ENCODE measurements around the gene SOX9. TPM values are rescaled to one million over a fixed set of nuclear protein-coding genes. Genes with fewer than 3 reads are reported as not detected.

The SOX9 gene
- total RNA-seq, 1 experiment from 2014 or later: 119 TPM

DNA sequence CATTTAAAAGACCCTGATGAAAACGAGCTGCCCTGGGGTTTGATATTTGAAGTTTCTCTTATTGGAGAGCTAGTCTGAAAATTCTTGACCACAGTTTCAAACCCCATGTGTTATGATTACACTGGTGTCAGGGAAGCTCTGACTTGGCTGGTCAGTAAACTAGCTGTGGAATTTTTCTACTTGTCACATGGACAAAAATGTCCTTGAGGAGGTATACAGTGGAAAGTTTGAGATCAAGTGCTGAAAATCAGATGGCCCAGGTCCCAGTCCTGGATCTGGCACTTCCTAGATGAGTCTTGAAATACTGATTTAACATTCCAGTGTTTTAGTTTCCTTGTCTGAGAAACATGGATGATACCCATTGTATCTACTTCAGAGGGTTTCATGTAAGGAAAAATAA lies 30.7 kb upstream of the SOX9 start:
- Histone ChIP-seq H3K36me3 (ENCODE audit: low read depth, low read length) (no peaks in the 10 kb centered on the region), H3K27ac (ENCODE audit: low read length) (no peak overlapping the region), H2AFZ (ENCODE audit: low read length) (no peak overlapping the region), H3K27me3 (ENCODE audit: low read length) (no peaks in the 10 kb centered on the region), H3K4me2 (ENCODE audit: low read length) (no peak overlapping the region), H3K9me2 (replicated peaks; ENCODE audit: low read length) (no peaks in the 10 kb centered on the region), H3K9me3 (ENCODE audit: low read length) (no peaks in the 10 kb centered on the region), H4K20me1 (ENCODE audit: low read length) (no peaks in the 10 kb centered on the region), H3K4me3 (ENCODE audit: low read length) (no peak overlapping the region), H3K9ac (ENCODE audit: low read length) (no peak overlapping the region), H3K4me1 (ENCODE audit: insufficient read depth, low read length) (no peaks in the 10 kb centered on the region), H3K79me2 (ENCODE audit: low read length) (no peaks in the 10 kb centered on the region), H3F3A (ENCODE audit: low read length, unreplicated experiment) (no peaks in the 10 kb centered on the region)
- ChIA-PET CTCF (no interaction called here), POLR2A (ENCODE audit: unreplicated experiment) (interaction anchor here (0.6 kb wide), 1 partner anchor 182 kb away, joined by 3 read pairs; no protein-coding TSS in a partner anchor)
- no peak for ATAC-seq
- TF ChIP-seq, protein P1, sequence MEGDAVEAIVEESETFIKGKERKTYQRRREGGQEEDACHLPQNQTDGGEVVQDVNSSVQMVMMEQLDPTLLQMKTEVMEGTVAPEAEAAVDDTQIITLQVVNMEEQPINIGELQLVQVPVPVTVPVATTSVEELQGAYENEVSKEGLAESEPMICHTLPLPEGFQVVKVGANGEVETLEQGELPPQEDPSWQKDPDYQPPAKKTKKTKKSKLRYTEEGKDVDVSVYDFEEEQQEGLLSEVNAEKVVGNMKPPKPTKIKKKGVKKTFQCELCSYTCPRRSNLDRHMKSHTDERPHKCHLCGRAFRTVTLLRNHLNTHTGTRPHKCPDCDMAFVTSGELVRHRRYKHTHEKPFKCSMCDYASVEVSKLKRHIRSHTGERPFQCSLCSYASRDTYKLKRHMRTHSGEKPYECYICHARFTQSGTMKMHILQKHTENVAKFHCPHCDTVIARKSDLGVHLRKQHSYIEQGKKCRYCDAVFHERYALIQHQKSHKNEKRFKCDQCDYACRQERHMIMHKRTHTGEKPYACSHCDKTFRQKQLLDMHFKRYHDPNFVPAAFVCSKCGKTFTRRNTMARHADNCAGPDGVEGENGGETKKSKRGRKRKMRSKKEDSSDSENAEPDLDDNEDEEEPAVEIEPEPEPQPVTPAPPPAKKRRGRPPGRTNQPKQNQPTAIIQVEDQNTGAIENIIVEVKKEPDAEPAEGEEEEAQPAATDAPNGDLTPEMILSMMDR (conservative IDR thresholded peaks at IDR 0.05; ENCODE audit: low read depth, low read length): no peak
- TF ChIP-seq EZH2 (IDR thresholded peaks at IDR 0.05; ENCODE audit: low read length, unreplicated experiment): no peak
- no peak for TF ChIP-seq EZH2phosphoT487 (IDR thresholded peaks at IDR 0.05; ENCODE audit: borderline replicate concordance, low read length)
- BruUV-seq (replicated peaks): no TSS peak
- no peak for DNase-seq
- intact Hi-C loops (cut with micrococcal nuclease): no loop called here

DNA sequence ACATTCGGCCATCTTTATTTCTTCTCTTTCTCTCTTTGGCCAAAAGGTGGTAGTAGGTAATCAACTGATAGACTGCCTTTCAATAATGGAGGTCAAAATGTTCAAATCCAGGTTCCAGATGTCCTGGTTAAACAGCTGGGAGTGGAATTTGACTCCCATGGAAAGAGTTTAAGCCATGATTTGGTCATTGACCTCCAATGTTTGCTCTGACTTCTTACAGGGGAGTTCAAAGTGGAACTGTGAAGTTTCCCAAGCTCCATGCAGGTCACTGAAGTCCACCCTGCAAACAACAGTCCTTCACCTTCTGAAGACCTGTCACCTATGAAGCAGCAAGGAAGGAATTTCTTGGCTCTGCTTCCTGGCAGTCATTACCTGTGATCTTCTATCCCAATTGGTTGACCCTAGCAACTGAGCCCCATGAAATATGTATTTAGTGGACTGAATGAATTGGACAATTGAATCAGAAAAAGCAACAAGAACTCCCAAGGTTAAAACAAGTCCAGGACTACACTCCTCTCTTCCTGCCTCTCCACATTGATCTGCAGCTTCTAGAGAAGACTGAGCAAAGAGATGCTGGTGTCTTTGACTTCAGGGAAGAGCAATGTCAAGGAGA lies 28.0 kb upstream of the SOX9 start:
- POLR2A ChIA-PET (ENCODE audit: unreplicated experiment): no interaction called here
- Histone ChIP-seq H3K4me1 (ENCODE audit: insufficient read depth, low read length) (peaks cover 14% of the 10 kb centered on the region), H3K9ac (ENCODE audit: low read length) (no peak overlapping the region), H3K4me3 (ENCODE audit: low read length) (no peak overlapping the region), H3K36me3 (ENCODE audit: low read depth, low read length) (no peaks in the 10 kb centered on the region), H2AFZ (ENCODE audit: low read length) (no peak overlapping the region), H3K9me2 (replicated peaks; ENCODE audit: low read length) (no peaks in the 10 kb centered on the region), H3K27me3 (ENCODE audit: low read length) (no peaks in the 10 kb centered on the region), H3K79me2 (ENCODE audit: low read length) (no peaks in the 10 kb centered on the region), H3K4me2 (ENCODE audit: low read length) (no peak overlapping the region), H4K20me1 (ENCODE audit: low read length) (no peaks in the 10 kb centered on the region), H3K27ac (ENCODE audit: low read length) (no peak overlapping the region), H3F3A (ENCODE audit: low read length, unreplicated experiment) (no peaks in the 10 kb centered on the region), H3K9me3 (ENCODE audit: low read length) (no peaks in the 10 kb centered on the region)
- TF ChIP-seq EZH2phosphoT487 (IDR thresholded peaks at IDR 0.05; ENCODE audit: borderline replicate concordance, low read length): no peak
- TF ChIP-seq EZH2 (IDR thresholded peaks at IDR 0.05; ENCODE audit: low read length, unreplicated experiment): no peak
- TF ChIP-seq, protein P1 (conservative IDR thresholded peaks at IDR 0.05; ENCODE audit: low read depth, low read length): no peak
- no peak for ATAC-seq
- intact Hi-C loops (cut with micrococcal nuclease): no loop called here
- CTCF ChIA-PET: no interaction called here
- BruUV-seq (replicated peaks): no TSS peak
- DNase-seq: no peak

DNA sequence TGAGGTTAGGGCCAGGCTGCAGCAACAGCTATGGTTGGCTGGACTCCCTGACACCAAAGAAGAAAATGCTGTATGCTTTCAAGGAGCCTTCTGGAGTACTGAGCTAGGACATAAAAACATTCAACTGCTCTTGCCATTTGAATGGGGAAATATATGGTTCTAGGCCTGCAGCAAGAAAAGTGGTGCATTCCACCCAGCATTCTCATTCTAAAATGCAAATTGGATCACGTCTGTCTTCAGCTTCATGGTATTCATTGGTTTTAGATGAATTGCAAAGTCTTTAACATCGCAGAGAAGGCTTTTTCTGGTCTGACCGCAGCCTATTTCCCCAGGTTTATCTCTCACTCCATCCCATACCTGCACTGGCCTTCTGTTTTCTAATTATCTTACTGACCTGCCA lies 27.1 kb upstream of the SOX9 start:
- Histone ChIP-seq H3F3A (ENCODE audit: low read length, unreplicated experiment) (no peaks in the 10 kb centered on the region), H3K27me3 (ENCODE audit: low read length) (no peaks in the 10 kb centered on the region), H3K36me3 (ENCODE audit: low read depth, low read length) (no peaks in the 10 kb centered on the region), H3K4me3 (ENCODE audit: low read length) (no peak overlapping the region), H3K9me3 (ENCODE audit: low read length) (no peaks in the 10 kb centered on the region), H3K4me2 (ENCODE audit: low read length) (no peak overlapping the region), H3K4me1 (ENCODE audit: insufficient read depth, low read length) (peaks cover 15% of the 10 kb centered on the region), H4K20me1 (ENCODE audit: low read length) (no peaks in the 10 kb centered on the region), H3K79me2 (ENCODE audit: low read length) (no peaks in the 10 kb centered on the region), H2AFZ (ENCODE audit: low read length) (no peak overlapping the region), H3K27ac (ENCODE audit: low read length) (no peak overlapping the region), H3K9me2 (replicated peaks; ENCODE audit: low read length) (no peaks in the 10 kb centered on the region), H3K9ac (ENCODE audit: low read length) (no peak overlapping the region)
- ChIA-PET POLR2A (ENCODE audit: unreplicated experiment) (no interaction called here), CTCF (no interaction called here)
- ATAC-seq (no peak), DNase-seq (no peak)
- TF ChIP-seq EZH2phosphoT487 (IDR thresholded peaks at IDR 0.05; ENCODE audit: borderline replicate concordance, low read length) (no peak), EZH2 (IDR thresholded peaks at IDR 0.05; ENCODE audit: low read length, unreplicated experiment) (no peak)
- TF ChIP-seq, protein P1 (conservative IDR thresholded peaks at IDR 0.05; ENCODE audit: low read depth, low read length): no peak
- BruUV-seq (replicated peaks): no TSS peak
- intact Hi-C loops (cut with micrococcal nuclease): no loop called here

Measured in PC-3 (cell line).